DND-41 (cell line): Measurements from ENCODE around the gene VWF.

ENCODE experiments used
- EZH2 ChIP-seq: IDR thresholded peaks from 3 replicates; pipeline ENCODE4 v1.6.1; 2012; ENCODE audit warnings: borderline replicate concordance, low read depth, mild to moderate bottlenecking, moderate library complexity, low read length, inconsistent platforms; ENCODE audit not compliant: severe bottlenecking
- TF ChIP-seq, protein P1 (sequence below): IDR thresholded peaks from 2 replicates; pipeline ENCODE4 v1.5.1; 2012; ENCODE audit warnings: borderline replicate concordance, low read length, moderate library complexity, mild to moderate bottlenecking; ENCODE audit not compliant: poor library complexity, severe bottlenecking; ENCODE audit errors: extremely low read depth

GRCh38 chr12:6122201-6122600 lies 2.3 kb downstream of the VWF start:
- no peak for TF ChIP-seq EZH2
- TF ChIP-seq, protein P1, sequence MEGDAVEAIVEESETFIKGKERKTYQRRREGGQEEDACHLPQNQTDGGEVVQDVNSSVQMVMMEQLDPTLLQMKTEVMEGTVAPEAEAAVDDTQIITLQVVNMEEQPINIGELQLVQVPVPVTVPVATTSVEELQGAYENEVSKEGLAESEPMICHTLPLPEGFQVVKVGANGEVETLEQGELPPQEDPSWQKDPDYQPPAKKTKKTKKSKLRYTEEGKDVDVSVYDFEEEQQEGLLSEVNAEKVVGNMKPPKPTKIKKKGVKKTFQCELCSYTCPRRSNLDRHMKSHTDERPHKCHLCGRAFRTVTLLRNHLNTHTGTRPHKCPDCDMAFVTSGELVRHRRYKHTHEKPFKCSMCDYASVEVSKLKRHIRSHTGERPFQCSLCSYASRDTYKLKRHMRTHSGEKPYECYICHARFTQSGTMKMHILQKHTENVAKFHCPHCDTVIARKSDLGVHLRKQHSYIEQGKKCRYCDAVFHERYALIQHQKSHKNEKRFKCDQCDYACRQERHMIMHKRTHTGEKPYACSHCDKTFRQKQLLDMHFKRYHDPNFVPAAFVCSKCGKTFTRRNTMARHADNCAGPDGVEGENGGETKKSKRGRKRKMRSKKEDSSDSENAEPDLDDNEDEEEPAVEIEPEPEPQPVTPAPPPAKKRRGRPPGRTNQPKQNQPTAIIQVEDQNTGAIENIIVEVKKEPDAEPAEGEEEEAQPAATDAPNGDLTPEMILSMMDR, result no peak
